ENCODE data around the gene LSM3.

LSM3 gene

DNA sequence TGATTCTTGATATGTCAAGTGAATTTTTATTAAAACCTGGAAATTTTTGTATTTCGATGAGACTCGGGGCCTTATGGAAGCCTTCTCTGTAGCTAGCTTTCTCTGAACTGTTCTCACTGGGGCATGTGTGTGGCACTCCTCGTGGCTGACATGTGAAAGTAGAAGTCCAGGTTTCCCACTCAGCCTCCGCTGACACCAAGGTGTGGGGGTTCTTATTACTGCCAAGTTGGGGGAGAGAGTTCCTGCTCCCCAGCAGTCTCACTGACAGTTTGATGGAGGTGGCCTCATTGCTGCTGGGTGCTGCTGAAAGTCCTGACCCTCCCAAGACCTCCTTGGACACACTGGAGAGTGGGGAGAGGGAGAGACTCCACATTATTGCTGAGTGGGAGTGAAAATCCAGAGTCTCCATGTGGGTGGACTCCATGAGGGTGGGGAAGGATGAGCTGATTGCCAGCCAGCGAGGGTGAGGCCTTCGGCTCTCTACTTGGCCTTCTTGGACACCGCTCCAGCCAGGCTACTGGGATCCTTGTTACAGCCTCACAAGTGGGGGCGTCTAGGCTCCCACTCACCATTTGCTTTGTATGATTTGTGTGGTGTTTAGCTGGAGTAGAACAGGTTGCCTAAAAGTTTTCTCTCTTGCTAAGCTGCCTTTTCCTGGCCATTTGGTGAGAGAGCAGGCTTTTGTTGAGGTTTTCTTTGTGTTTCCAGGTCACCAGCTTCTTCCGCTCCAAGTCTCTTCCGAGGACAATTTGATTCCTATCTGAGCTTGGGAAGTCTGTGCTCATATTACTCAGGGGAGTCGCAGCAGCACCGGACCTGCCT, 64.1 kb downstream of the LSM3 start:
- H3K4me1 ChIP-seq = no peaks in the 10 kb centered on the region
- intact Hi-C loops (cut with DNase I; ENCODE audit: low total_unique reads) = no loop called here
- H3K27me3 ChIP-seq = peaks cover 0 to 12% of the 10 kb centered on the region in 2 donors
- no peak overlapping the region for H3K4me3 ChIP-seq
- H3K36me3 ChIP-seq = no peaks in the 10 kb centered on the region
- H3K9me3 ChIP-seq = no peaks in the 10 kb centered on the region
- no peak overlapping the region for H3K27ac ChIP-seq
- peak in 1 of 2 donors; percentile 24 for DNase-seq
- TF ChIP-seq, protein P1, sequence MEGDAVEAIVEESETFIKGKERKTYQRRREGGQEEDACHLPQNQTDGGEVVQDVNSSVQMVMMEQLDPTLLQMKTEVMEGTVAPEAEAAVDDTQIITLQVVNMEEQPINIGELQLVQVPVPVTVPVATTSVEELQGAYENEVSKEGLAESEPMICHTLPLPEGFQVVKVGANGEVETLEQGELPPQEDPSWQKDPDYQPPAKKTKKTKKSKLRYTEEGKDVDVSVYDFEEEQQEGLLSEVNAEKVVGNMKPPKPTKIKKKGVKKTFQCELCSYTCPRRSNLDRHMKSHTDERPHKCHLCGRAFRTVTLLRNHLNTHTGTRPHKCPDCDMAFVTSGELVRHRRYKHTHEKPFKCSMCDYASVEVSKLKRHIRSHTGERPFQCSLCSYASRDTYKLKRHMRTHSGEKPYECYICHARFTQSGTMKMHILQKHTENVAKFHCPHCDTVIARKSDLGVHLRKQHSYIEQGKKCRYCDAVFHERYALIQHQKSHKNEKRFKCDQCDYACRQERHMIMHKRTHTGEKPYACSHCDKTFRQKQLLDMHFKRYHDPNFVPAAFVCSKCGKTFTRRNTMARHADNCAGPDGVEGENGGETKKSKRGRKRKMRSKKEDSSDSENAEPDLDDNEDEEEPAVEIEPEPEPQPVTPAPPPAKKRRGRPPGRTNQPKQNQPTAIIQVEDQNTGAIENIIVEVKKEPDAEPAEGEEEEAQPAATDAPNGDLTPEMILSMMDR (IDR thresholded peaks at IDR 0.05) = no peak

DNA sequence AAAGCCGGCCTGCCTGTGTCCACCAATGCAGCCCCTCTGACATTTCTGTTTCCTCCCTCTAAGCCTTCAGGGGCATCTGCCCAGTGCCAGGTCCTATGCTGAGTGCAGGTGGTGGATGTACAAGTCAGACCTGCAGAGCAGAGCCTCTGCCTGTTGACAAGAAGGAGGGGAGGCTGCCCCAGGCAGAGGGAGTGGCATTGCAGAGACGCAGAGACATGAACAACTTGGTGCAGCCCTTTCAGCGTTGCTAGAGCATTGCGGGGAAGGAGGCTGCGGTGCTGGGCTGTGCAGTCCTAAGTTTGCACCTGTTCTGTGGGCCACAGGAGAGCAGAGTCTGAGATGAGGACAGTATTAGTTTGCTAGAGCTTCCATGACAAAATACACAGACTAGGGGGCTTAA, 65.2 kb downstream of the LSM3 start:
- Histone ChIP-seq H3K27me3 (peaks cover 0 to 12% of the 10 kb centered on the region in 2 donors), H3K4me3 (no peak overlapping the region), H3K9me3 (no peaks in the 10 kb centered on the region), H3K4me1 (no peaks in the 10 kb centered on the region), H3K36me3 (no peaks in the 10 kb centered on the region), H3K27ac (no peak overlapping the region)
- TF ChIP-seq, protein P1 (IDR thresholded peaks at IDR 0.05) = no peak
- DNase-seq = peak in 1 of 2 donors; percentile 25
- intact Hi-C loops (cut with DNase I; ENCODE audit: low total_unique reads) = no loop called here

DNA sequence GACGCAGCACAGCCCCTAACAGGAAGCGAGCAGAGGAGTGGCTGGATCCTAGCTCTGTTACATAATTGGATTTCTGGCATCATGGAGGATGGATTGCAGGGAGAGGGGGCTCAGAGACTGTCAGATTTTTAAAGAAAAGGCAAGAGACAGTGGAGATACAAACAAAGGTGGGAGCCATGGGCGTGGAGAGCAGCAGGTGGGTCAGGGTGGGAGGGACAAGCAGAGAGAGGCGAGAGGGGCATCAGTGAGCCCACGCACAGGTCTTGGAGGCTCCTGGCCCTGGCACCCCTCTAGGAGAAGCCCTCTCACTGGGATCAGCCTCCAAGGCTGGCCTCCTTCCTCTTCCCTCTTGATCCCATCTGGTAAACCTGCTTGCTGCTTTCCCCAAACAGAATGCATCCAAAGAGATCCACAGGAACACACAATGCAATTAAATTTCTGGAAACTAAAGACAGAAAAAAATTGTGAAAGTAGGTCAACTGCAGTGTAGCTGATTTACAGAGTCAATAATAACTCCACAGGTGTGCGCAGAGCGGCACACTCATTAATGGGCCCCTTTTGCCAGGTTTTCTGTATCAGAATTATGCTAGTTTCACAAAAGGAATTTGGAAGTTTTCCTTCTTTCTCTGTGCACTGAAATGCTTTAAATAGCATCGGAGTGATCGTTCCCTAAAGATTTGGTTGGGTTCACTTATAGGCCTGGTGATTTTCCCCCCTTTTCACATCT, 66.1 kb downstream of the LSM3 start:
- H3K27ac ChIP-seq = no peak overlapping the region
- intact Hi-C loops (cut with DNase I; ENCODE audit: low total_unique reads) = no loop called here
- DNase-seq = no peak
- H3K9me3 ChIP-seq = no peaks in the 10 kb centered on the region
- peaks cover 0 to 12% of the 10 kb centered on the region in 2 donors for H3K27me3 ChIP-seq
- TF ChIP-seq, protein P1 (IDR thresholded peaks at IDR 0.05) = no peak
- H3K4me3 ChIP-seq = no peak overlapping the region
- no peaks in the 10 kb centered on the region for H3K36me3 ChIP-seq
- H3K4me1 ChIP-seq = no peaks in the 10 kb centered on the region

DNA sequence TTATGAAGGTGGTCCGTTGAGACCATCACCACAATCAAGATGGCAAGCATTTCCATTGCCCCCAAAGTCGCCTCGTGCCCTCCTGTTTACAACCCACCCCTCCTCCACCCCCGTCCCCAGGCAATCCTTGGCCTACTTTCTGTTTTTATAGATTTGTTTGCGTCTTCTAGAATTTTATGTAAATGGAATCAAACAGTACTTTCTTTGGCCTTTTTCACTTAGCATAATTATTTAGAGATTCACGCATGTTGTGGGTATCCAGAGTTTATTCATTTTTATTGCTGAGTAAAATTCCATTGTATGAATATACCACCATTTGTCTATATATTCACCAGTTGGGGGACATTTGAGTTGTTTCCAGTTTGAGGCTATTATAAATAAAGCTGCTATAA, 66.6 kb downstream of the LSM3 start:
- Histone ChIP-seq H3K27me3 (peaks cover 0 to 14% of the 10 kb centered on the region in 2 donors), H3K9me3 (no peaks in the 10 kb centered on the region), H3K4me3 (no peak overlapping the region), H3K36me3 (no peaks in the 10 kb centered on the region), H3K4me1 (no peaks in the 10 kb centered on the region), H3K27ac (no peak overlapping the region)
- DNase-seq = no peak
- intact Hi-C loops (cut with DNase I; ENCODE audit: low total_unique reads) = no loop called here
- TF ChIP-seq, protein P1 (IDR thresholded peaks at IDR 0.05) = no peak

DNA sequence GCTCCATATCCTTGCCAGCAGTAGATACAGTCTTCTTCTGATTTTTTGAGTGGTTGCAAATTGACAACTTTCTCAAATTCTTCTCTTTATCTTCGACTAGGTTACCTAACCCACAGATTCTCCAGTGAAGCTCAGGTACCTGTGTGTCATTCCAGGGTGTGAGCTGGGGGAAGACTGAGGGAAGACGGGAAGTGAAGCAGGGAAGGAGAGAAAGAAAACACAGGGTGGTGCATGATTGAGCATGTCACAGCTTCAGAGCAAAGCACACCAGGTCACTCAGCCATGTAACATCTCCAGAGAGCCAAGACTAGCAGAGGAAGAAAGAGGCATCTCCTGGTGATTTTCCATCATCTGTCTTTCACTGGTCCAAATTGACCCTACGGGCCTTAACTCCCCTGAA, 67.2 kb downstream of the LSM3 start:
- Histone ChIP-seq H3K4me1 (no peaks in the 10 kb centered on the region), H3K9me3 (no peaks in the 10 kb centered on the region), H3K27ac (no peak overlapping the region), H3K4me3 (no peak overlapping the region), H3K27me3 (peaks cover 0 to 15% of the 10 kb centered on the region in 2 donors), H3K36me3 (no peaks in the 10 kb centered on the region)
- TF ChIP-seq, protein P1 (IDR thresholded peaks at IDR 0.05) = no peak
- DNase-seq = no peak
- intact Hi-C loops (cut with DNase I; ENCODE audit: low total_unique reads) = no loop called here
